CD4-positive, alpha-beta memory T cell (primary cell): ENCODE data around the gene PLTP. TPM values are rescaled to one million over a fixed set of nuclear protein-coding genes. Genes with fewer than 3 reads are reported as not detected.

Experiments
- CTCF ChIA-PET: fragments of 350-600 bp; sonication (Branson Sonifier 250); formaldehyde crosslinking; loops from one replicate; lab custom pipeline; 2021; ENCODE audit warnings: inconsistent platforms; ENCODE audit not compliant: partially characterized antibody; lab: Charles Lee
- POLR2A ChIA-PET: fragments of 350-600 bp; sonication (Branson Sonifier 250); formaldehyde crosslinking; loops from one replicate; lab custom pipeline; 2021; ENCODE audit not compliant: partially characterized antibody; lab: Charles Lee
- DNase-seq, 5 donors: peaks; one replicate each; pipeline versions ENCODE4 v3.0.0 to v3.0.0-alpha.2; 2020 to 2022; ENCODE audit warnings: mixed read lengths in 1 of 5
- H3K27ac ChIP-seq: one replicate; pipeline ENCODE4 v1.7.0; 2013; ENCODE audit warnings: low read depth, low read length
- H3K27me3 ChIP-seq: 2 replicates; pipeline ENCODE4 v1.7.0; 2013; ENCODE audit warnings: mild to moderate bottlenecking, low read length, moderate library complexity; ENCODE audit not compliant: insufficient read depth
- H3K36me3 ChIP-seq: 2 replicates; pipeline ENCODE4 v1.7.0; 2013; ENCODE audit warnings: mild to moderate bottlenecking, low read length, moderate library complexity; ENCODE audit not compliant: insufficient read depth
- H3K4me1 ChIP-seq: 2 replicates; pipeline ENCODE4 v1.7.0; 2013; ENCODE audit warnings: mild to moderate bottlenecking, low read length, moderate library complexity; ENCODE audit not compliant: insufficient read depth
- H3K4me3 ChIP-seq, 2 donors: one replicate each; pipeline ENCODE4 v1.7.0; 2013; ENCODE audit warnings: low read length in 2 of 2, mild to moderate bottlenecking in 1 of 2
- H3K9me3 ChIP-seq, 2 donors: one replicate each; pipeline ENCODE4 v1.7.0; 2013; ENCODE audit warnings: low read length in 2 of 2, control low read depth in 1 of 2; ENCODE audit not compliant: control insufficient read depth in 1 of 2
- H3K27ac Mint-ChIP-seq, 7 donors: one replicate each; pipeline ENCODE4 v1.8.0; 2020 to 2021; ENCODE audit warnings: mixed read lengths in 7 of 7, mild to moderate bottlenecking in 6 of 7, inconsistent platforms in 3 of 7, moderate library complexity in 3 of 7
- H3K27me3 Mint-ChIP-seq, 2 donors: one replicate each; pipeline ENCODE4 v1.8.0; 2020 to 2021; ENCODE audit warnings: mixed read lengths in 2 of 2
- H3K36me3 Mint-ChIP-seq, 2 donors: one replicate each; pipeline ENCODE4 v1.8.0; 2020 to 2021; ENCODE audit warnings: mixed read lengths in 2 of 2, inconsistent platforms in 1 of 2, mild to moderate bottlenecking in 1 of 2
- H3K4me1 Mint-ChIP-seq, 4 donors: one replicate each; pipeline ENCODE4 v1.8.0; 2020 to 2021; ENCODE audit warnings: mixed read lengths in 4 of 4, mild to moderate bottlenecking in 1 of 4
- H3K4me3 Mint-ChIP-seq, 8 donors: one replicate each; pipeline ENCODE4 v1.8.0; 2020 to 2021; ENCODE audit warnings: mixed read lengths in 8 of 8, mild to moderate bottlenecking in 7 of 8, moderate library complexity in 6 of 8, inconsistent platforms in 3 of 8
- H3K9me3 Mint-ChIP-seq, 8 donors: one replicate each; pipeline ENCODE4 v1.8.0; 2020 to 2021; ENCODE audit warnings: mixed read lengths in 8 of 8, mild to moderate bottlenecking in 5 of 8, inconsistent platforms in 3 of 8, moderate library complexity in 1 of 8
- intact Hi-C: fragments of 100-400 bp; cut with micrococcal nuclease; formaldehyde crosslinking; loops from one replicate; pipeline ENCODE4 v1.15.1; 2023
- polyA plus RNA-seq, 2 donors: library from polyadenylated mRNA; unstranded; fragments of 300-500 nt; fragmentation: Illumina TruSeq; gene quantifications; one replicate each; pipeline ENCODE4 v1.2.3, GENCODE V29; 2021
- total RNA-seq, 2 experiments: library from RNA; stranded (reverse); gene quantifications; one replicate each; pipeline ENCODE4 v1.2.3, GENCODE V29; 2021

PLTP gene
- total and polyA plus RNA-seq, 4 experiments from 2014 or later: 0.19 to 0.69 (median 0.29) TPM; not detected in 1

DNA sequence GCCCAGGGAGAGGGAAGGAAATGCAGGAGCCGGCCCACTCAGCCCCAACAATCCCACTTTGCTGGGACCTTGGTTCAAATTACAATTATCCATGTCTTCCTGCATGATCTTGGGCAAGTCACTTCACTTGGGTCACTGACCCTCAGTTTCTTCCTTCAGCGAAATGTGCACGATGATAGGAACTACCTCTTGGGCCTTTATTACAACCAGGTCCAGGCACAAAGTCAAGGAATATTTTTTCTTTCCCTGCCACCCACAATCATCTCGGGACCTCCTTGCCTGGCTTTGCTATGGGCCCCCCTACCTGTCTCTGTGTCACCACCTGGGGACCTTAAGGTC is 358 bp upstream of the PLTP start:
- intact Hi-C loops: no loop called here
- no peak for DNase-seq
- Histone ChIP-seq H3K27me3 (peaks cover 14% of the 10 kb centered on the region), H3K4me1 (peaks cover 18% of the 10 kb centered on the region), H3K4me3 (no peak overlapping the region), H3K36me3 (no peaks in the 10 kb centered on the region), H3K27ac (no peak overlapping the region), H3K9me3 (no peaks in the 10 kb centered on the region)
- CTCF ChIA-PET: interaction anchor here (1.0 kb wide), 1 partner anchor 57 kb away, joined by 3 read pairs; no protein-coding TSS in a partner anchor
- H3K4me3 Mint-ChIP-seq: peak overlapping the region in 7 of 8 donors; percentile 17 to 85 (median 63)
- H3K27ac Mint-ChIP-seq: no peak overlapping the region
- H3K27me3 Mint-ChIP-seq: peaks cover 11 to 13% of the 10 kb centered on the region in 2 donors
- H3K9me3 Mint-ChIP-seq: no peaks in the 10 kb centered on the region
- peaks cover 7 to 19% (median 13%) of the 10 kb centered on the region in 4 donors for H3K4me1 Mint-ChIP-seq
- POLR2A ChIA-PET: interaction anchor here (3.7 kb wide), 1 partner anchor 22 kb away, joined by 15 read pairs; the partner anchor contains the start of gene PCIF1
- H3K36me3 Mint-ChIP-seq: no peaks in the 10 kb centered on the region

GRCh38 chr20:45910670-45911485 is 1.1 kb downstream of the PLTP start:
- intact Hi-C loops: no loop called here

DNA sequence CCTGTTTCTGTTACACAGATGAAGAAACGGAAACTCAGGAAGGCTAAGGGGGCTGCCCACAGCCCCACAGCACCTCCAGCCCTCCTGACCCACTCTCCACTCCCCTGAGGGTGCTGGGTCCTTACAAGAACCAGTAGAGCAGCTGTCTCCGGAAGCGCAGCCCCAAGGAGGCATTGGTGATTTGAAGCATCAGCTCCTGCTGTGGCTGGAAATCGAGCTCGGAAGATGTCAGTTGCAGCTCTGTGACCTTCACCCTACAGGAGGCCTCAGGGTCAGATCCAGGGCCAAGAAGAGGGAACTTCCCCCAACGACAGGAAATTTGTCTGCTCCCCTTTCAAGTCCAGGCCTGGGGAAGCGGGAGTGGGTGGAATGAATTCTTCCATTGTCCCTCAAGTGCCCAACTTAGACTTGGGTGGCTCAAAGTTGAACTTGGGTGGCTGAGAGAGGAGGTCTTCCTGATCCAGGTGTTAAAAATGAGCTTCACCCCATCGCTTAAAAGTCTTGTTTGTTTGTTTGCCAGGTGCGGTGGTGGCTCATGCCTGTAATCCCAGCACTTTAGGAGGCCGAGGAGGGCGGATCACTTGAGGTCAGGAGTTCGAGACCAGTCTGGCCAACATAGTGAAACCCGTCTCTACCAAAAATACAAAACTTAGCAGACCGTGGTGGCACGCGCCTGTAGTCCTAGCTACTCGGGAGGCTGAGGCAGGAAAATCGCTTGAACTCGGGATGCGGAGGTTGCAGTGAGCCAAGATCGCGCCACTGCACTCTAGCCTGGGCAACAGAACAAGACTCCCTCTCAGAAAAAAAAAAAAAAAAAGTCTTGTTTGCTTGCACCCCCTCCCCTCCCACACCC is 1.9 kb downstream of the PLTP start:
- no peaks in the 10 kb centered on the region for H3K9me3 Mint-ChIP-seq
- peaks cover 9% of the 10 kb centered on the region in 2 donors for H3K27me3 Mint-ChIP-seq
- H3K36me3 Mint-ChIP-seq: no peaks in the 10 kb centered on the region
- peak overlapping the region in 5 of 7 donors; percentile 3 to 88 (median 71) for H3K27ac Mint-ChIP-seq
- ChIA-PET POLR2A (interaction anchor here (0.9 to 3.7 kb wide), 4 partner anchors 17 to 25 kb away, joined by 3 to 15 read pairs (median 8); partner anchors contain the start of genes CTSA, NEURL2 and PCIF1), CTCF (interaction anchor here (1.2 to 2.8 kb wide), 2 partner anchors 20 to 61 kb away, joined by 3 to 10 read pairs; partner anchors contain the start of genes CTSA and NEURL2)
- H3K4me3 Mint-ChIP-seq: peak overlapping the region; percentile 15 to 86 (median 80)
- no peaks in the 10 kb centered on the region for H3K36me3 ChIP-seq
- H3K27ac ChIP-seq: no peak overlapping the region
- no peaks in the 10 kb centered on the region for H3K9me3 ChIP-seq
- H3K4me1 Mint-ChIP-seq: peaks cover 7 to 19% (median 13%) of the 10 kb centered on the region in 4 donors
- H3K4me3 ChIP-seq: peak overlapping the region in 1 of 2 donors; percentile 49
- H3K27me3 ChIP-seq: peaks cover 8% of the 10 kb centered on the region
- DNase-seq: no peak
- H3K4me1 ChIP-seq: peaks cover 18% of the 10 kb centered on the region
- intact Hi-C loops: no loop called here

More at GRCh38 chr20:45910670-45911485, 1.1 kb downstream of the PLTP start:
- Histone ChIP-seq H3K27ac (peak overlapping the region; percentile 1), H3K36me3 (no peaks in the 10 kb centered on the region), H3K4me1 (peaks cover 18% of the 10 kb centered on the region), H3K9me3 (no peaks in the 10 kb centered on the region), H3K27me3 (peaks cover 8% of the 10 kb centered on the region), H3K4me3 (peak overlapping the region; percentile 49 to 76)
- POLR2A ChIA-PET: interaction anchor here (0.5 to 3.7 kb wide), 6 partner anchors 16 to 1393 kb away, joined by 3 to 15 read pairs (median 3); partner anchors contain the start of genes CTSA, NEURL2 and PCIF1
- peak; percentile 68 to 85 (median 78) for DNase-seq
- Mint-ChIP-seq H3K36me3 (no peaks in the 10 kb centered on the region), H3K27ac (peak overlapping the region in 6 of 7 donors; percentile 3 to 88 (median 72)), H3K27me3 (peaks cover 9% of the 10 kb centered on the region in 2 donors), H3K9me3 (no peaks in the 10 kb centered on the region), H3K4me1 (peaks cover 7 to 19% (median 13%) of the 10 kb centered on the region in 4 donors), H3K4me3 (peak overlapping the region; percentile 70 to 89 (median 86))
- CTCF ChIA-PET: interaction anchor here (2.8 kb wide), 1 partner anchor 21 kb away, joined by 10 read pairs; the partner anchor contains the start of genes CTSA and NEURL2

- Histone ChIP-seq H3K27ac (no peak overlapping the region), H3K9me3 (no peaks in the 10 kb centered on the region), H3K4me1 (peaks cover 18% of the 10 kb centered on the region), H3K4me3 (no peak overlapping the region), H3K36me3 (no peaks in the 10 kb centered on the region), H3K27me3 (peaks cover 8% of the 10 kb centered on the region)
- POLR2A ChIA-PET: interaction anchor here (1.0 to 3.7 kb wide), 3 partner anchors 19 to 25 kb away, joined by 5 to 15 read pairs (median 11); partner anchors contain the start of genes CTSA, NEURL2 and PCIF1
- Mint-ChIP-seq H3K4me3 (no peak overlapping the region), H3K4me1 (peaks cover 7 to 19% (median 13%) of the 10 kb centered on the region in 4 donors), H3K27me3 (peaks cover 5 to 6% of the 10 kb centered on the region in 2 donors), H3K9me3 (no peaks in the 10 kb centered on the region), H3K36me3 (no peaks in the 10 kb centered on the region), H3K27ac (peak overlapping the region in 1 of 7 donors; percentile 71)
- DNase-seq: no peak
- CTCF ChIA-PET: interaction anchor here (1.2 to 2.8 kb wide), 2 partner anchors 19 to 62 kb away, joined by 3 to 10 read pairs; partner anchors contain the start of genes CTSA and NEURL2
- intact Hi-C loops: no loop called here
Observed at GRCh38 chr20:45909336-45909808, 2.6 kb downstream of the PLTP start.

DNA sequence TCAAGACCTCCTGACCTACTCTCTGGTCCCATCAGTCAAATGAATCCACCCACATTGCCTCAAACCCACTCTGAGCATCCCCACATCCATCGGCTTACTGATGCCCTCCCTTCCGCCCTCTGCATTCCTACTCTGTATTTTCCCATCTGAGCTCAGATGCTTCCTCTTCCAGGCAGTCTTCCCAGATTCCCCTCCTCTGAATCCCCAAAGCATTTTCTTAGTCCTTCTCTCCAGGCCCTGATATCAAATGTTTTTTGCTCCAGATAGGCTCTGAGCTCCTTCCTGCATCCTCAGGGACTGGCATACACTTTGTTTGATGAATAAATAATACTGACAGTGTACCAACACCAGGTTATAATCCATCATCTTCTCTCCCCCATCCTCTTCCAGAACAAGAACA is 3.9 kb downstream of the PLTP start:
- intact Hi-C loops: no loop called here
- ChIA-PET CTCF (no interaction called here), POLR2A (interaction anchor here (0.7 to 0.9 kb wide), 2 partner anchors 15 to 27 kb away, joined by 3 read pairs; partner anchors contain the start of gene ZSWIM1)
- no peaks in the 10 kb centered on the region for H3K36me3 ChIP-seq
- no peak for DNase-seq
- no peak overlapping the region for H3K27ac ChIP-seq
- H3K4me3 ChIP-seq: no peak overlapping the region
- peaks cover 7 to 19% (median 12%) of the 10 kb centered on the region in 4 donors for H3K4me1 Mint-ChIP-seq
- H3K36me3 Mint-ChIP-seq: no peaks in the 10 kb centered on the region
- H3K4me1 ChIP-seq: peaks cover 18% of the 10 kb centered on the region
- H3K27me3 Mint-ChIP-seq: peaks cover under 1 to 2% of the 10 kb centered on the region in 2 donors
- H3K9me3 ChIP-seq: no peaks in the 10 kb centered on the region
- H3K27ac Mint-ChIP-seq: no peak overlapping the region
- H3K27me3 ChIP-seq: peaks cover 5% of the 10 kb centered on the region
- no peaks in the 10 kb centered on the region for H3K9me3 Mint-ChIP-seq
- H3K4me3 Mint-ChIP-seq: no peak overlapping the region

GRCh38 chr20:45907219-45907948 is 4.6 kb downstream of the PLTP start:
- no peak for DNase-seq
- H3K36me3 Mint-ChIP-seq: no peaks in the 10 kb centered on the region
- peaks cover 7 to 18% (median 12%) of the 10 kb centered on the region in 4 donors for H3K4me1 Mint-ChIP-seq
- Histone ChIP-seq H3K27ac (no peak overlapping the region), H3K4me1 (peaks cover 18% of the 10 kb centered on the region), H3K27me3 (peaks cover 2% of the 10 kb centered on the region), H3K9me3 (no peaks in the 10 kb centered on the region), H3K36me3 (no peaks in the 10 kb centered on the region), H3K4me3 (no peak overlapping the region)
- CTCF ChIA-PET: no interaction called here
- H3K9me3 Mint-ChIP-seq: no peaks in the 10 kb centered on the region
- no peak overlapping the region for H3K4me3 Mint-ChIP-seq
- H3K27ac Mint-ChIP-seq: no peak overlapping the region
- H3K27me3 Mint-ChIP-seq: peaks cover 0 to 2% of the 10 kb centered on the region in 2 donors
- intact Hi-C loops: no loop called here
- POLR2A ChIA-PET: interaction anchor here (0.7 to 0.9 kb wide), 2 partner anchors 15 to 26 kb away, joined by 3 read pairs; partner anchors contain the start of gene ZSWIM1
